GM18508 (cell line): ENCODE measurements around the gene THRAP3.

Experiments
- ATAC-seq: cut with Tn5 transposase; IDR thresholded peaks from one replicate; pipeline ENCODE4 v1.9.1; 2021; ENCODE audit warnings: moderate number of reproducible peaks; ENCODE audit not compliant: insufficient read depth, unreplicated experiment

The THRAP3 gene

DNA sequence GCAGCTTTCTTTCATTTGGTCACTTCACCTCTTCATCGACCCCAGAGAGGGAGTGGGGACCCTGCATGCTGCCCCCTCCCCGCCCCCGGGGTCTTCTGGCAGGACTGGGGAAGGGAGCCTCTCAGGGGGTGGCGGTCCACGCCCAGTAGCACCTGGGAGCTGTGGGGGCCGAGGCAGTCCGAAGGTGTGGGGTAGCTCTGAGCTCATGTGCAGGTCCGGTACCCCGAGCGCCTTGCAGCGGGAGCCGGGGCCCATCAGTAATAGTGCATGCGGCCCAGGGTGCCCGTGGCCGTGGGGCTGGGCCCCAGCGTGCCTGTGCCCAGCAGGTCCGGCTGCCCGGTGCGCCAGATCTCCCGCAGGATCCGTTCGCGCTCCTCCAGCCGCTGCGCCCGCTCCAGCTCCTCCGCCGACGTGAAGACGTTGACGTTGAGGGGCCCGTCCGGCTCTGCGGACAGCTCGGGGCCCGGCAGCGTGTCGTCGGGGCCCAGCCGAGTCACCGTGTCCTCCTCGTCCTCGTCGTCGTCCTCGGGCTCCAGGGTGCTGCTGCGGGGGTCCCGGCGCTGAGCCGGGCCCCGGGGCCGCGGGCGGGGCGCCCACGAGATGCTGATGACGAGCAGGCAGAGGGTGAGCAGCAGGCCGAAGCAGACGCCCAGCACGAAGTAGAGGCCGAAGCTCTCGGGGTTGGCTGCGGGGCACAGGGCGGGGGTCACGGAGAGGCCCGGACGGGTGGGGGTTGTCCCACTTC is 98.0 kb downstream of the THRAP3 start:
- no peak for ATAC-seq

DNA sequence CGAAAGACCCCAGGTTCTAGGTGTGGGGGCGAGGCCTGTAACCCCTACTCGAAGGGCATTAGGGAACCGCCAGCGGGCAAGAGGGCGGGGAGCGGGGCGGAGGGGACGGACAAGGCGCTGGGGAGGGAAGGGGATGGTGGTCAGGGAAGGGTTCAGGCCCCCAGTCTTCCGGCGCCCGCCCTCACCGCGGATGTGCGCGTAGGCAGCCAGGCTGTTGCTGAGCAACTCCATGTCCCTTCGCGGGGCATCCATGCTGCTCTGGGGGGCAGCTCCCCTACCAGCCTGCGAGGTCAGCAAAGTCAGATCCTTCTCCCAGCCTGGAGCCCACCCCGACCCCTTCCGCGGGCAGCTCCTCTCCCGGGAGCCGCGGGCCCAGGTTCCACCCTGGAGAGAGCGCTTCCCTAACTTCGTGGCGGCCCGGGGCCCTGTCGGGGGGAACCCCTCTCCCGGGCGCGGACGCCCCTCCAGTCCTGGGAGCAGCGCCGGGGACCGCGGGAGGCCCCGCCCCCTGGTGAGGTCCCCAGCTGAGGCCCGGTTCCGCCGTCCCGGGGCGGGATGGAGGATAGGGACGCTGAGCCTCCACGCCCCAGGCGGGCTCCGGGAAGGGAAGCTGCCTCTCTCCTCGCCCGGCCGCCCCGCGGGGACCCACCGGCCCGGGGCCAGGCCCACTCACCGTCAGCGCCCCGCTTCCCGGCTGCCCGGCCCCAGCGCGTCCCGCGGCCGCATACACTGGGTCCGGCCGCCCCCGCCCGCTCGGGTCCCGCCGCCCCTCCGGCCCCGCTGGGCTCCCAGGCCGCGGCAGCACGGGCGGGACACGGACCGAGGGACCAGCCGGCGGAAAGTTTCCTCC is 98.8 kb downstream of the THRAP3 start:
- ATAC-seq: no peak

DNA sequence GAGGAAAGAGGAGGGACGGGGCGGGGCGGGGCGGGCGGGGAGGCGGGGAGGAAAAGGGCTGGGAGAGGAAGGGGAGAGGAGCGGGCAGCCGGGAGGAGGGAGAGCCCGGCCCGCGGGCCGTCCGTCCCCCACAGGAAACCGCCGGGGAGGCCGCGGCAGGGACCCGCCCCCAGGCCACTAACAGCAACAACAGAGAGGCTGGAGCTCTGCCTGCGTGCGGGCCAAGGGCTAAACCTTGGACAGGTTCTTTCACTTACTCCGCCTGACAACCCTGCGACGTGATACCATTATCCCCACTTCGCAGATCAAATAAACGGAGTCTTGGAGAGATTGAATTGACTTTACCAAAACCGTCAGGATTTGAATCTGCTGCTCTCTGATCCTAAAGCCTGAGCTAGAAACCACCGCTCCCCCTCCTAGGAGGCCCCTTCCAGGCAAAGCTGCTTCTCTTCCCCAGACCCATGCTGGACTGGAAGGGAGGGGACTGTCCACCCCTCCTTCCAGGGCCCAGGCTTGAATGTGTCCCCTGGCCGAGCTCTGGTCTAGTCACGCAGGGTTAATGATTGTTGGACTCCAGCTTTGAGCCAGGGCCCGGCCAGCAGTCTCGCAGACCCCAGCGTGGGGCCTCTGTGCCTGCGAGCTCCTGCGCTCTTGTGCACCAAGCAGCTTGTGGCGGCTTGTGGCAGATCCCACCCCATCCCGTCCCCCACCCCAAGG is 99.6 kb downstream of the THRAP3 start, which contains the start of gene EVA1B:
EVA1B (minus strand) TSS at position 10 of the 717 bp plus-strand sequence. CDS start 608 bp downstream, outside the sequence.
- no peak for ATAC-seq

GRCh38 chr1:36324353-36324703 is 100.1 kb downstream of the THRAP3 start:
- ATAC-seq: no peak

DNA sequence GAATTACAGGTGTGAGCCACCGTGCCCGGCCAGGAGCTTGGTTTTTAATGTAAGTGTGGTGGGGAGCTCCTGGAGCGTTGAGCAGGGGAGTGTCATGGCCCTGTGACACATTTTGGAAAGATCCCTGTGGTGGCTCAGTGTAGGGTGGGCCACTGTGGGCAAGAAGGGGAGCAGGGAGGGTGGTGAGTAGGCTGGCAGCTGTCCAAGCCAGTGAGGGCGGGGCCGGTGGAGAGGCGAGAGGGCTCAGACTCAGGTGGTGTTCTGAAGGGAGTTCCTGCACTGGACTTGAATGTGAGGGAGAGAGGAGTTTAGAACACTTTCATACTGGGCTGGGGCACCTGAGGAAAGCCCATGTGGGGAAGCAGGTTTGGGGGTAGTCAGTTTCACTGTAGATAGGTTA is 102.3 kb downstream of the THRAP3 start:
- ATAC-seq: no peak

- no peak for ATAC-seq
Measured at GRCh38 chr1:36327421-36328087, 103.3 kb downstream of the THRAP3 start.

- no peak for ATAC-seq
Measured at GRCh38 chr1:36328088-36328480, 103.8 kb downstream of the THRAP3 start.

DNA sequence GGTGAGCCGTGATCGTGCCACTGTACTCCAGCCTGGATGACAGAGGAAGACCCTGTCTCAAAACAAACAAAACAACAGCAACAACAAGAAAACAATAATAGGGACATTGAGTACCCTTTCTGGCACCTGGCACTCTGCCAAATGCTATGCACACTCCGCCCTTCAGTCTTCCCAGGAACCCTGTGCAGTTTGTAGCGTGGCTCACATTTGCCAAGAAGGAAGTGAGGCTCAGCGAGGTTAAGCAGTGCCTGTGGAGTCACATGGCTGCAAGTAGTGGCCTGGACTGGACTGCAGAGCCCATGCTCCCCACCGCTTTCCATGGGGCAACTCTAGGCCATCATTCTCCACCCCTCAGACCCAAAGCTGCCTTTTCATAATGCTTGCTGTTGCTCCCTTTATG is 104.5 kb downstream of the THRAP3 start:
- no peak for ATAC-seq

GRCh38 chr1:36329817-36330216 is 105.6 kb downstream of the THRAP3 start:
- no peak for ATAC-seq

- ATAC-seq: no peak
Measured at GRCh38 chr1:36330940-36331339, 106.7 kb downstream of the THRAP3 start.

- no peak for ATAC-seq
Measured at GRCh38 chr1:36337830-36338229, 113.6 kb downstream of the THRAP3 start.

- no peak for ATAC-seq
Measured at GRCh38 chr1:36339215-36339614, 115.0 kb downstream of the THRAP3 start.

GRCh38 chr1:36339615-36340014 is 115.4 kb downstream of the THRAP3 start:
- ATAC-seq: no peak

DNA sequence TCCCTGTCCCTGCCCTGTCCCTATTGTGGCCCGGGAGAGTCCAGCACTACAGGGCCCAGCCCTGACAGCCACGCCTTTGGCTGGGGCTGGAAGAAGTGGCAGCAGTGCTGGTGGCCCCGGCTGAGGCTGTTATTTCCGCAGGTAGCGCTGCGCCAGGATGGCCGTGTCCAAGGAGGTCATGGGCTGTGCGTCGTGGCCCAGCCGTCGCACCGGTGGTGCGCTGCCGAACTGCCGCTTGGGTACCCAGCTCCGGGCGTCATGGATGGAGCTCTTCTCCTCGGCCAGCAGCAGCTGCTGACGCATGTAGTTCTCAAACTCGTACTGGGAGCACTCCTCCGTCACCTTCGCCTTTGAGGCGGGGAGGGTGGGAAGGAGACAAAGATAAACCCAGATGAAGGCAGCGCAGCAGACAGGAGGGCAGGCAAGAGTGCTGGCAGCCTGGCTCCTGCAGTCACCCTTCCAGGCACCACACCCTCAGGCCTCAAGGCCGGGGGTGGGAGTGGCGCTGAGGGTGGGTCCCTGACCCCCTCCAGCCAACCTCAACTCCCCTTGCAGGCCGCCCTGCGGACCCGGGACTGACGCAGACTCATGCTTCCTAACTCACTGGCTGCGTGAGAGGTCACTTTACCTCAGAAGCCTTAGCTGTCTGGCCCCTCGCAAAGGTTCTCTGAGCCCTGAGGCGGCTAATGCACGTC is 117.5 kb downstream of the THRAP3 start:
- ATAC-seq: no peak

DNA sequence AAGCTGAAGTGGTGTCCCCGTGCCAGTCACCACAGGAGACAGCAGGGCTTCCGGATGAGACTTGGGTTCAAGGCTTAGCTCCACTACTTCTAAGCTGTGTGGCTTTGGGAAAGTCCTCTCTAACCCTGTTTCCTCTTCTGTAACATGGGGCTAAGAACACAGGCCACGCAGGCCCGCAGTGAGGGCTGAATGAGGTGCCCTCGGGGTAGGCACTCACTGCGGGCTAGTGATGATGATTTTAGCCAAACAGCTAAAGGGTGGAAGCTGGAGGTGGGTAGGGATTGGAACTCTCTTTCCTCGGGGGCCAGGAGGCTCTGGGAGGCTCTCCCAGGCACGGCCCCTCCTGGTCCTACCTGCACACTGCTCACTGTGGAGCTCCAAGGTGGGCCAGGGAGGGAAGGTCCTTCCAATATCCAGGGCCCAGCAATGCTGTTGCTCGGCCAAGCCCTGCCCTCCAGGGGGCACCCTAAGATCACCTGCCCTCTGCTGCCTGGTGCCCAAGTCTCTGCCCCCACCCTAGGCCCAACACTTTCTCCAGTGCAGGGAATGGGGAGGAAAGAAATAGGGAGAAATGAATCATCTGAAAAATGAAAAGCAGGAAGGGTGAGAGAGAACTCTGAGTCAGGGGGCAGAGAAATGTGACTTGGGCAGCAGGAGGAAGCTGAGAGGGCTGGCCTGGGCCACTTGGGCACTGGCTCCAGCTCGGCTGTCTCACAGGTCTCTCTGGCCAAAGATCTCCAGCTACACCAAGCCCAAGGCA is 118.4 kb downstream of the THRAP3 start:
- no peak for ATAC-seq

DNA sequence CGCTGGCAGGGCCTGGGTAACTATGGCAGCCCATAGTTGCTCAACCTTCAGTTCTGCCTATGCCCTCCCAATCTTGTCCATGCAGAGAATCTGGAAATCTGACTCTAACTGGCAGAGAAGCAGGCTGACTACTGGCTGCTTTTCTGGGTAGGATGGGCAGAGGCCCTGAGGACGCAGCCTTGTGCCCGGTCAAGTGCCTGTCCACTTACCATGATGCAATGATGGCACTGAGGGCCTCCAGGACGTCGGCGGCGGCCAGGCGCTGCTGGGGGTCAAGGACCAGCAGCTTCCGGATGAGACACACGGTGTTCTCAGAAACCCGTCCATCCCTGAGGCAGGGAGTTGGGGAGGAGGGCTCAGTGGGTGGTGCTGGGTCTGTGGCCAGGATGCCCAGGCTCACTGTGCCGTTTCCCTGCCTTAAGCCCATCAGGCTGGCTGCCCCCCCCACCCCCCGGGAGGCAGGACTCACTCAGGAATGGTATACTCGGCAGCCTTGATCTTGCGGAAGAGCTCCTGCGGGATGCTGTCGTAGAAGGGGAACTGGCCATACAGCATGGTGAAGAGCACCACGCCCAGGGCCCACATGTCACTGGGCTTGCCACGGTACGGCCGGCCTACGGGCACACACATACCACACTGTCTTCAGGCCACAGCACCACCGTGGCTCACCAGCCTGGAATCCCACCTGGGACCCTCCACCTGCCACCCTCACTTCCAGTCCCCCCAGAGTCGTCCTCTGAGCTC is 119.6 kb downstream of the THRAP3 start:
- no peak for ATAC-seq

GRCh38 chr1:36344395-36344680 is 120.1 kb downstream of the THRAP3 start:
- no peak for ATAC-seq

DNA sequence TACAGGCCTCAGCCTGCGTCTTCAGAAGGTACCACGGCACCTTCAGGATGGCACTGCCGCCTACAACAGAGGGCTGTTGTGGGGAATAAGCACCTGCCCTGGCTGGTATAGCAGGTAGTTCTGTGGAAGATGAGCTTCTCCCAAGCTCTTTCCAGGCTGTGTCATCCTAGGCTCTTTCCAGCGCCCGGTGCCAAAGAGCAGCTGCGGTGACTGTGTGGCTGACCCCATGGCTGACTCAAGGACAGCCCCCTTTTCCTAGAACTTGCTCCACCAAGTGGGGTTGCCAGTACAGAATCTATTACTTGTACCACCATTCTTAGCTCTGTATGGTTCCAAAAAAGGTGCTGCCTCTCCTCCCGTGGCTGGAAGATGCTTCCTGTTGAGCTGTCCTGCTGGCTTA is 121.1 kb downstream of the THRAP3 start:
- ATAC-seq: no peak
